HG02943 (cell line): ENCODE data around the gene MCU.

Experiments
- ATAC-seq: cut with Tn5 transposase; IDR thresholded peaks from one replicate; pipeline ENCODE4 v1.9.1; 2021; ENCODE audit warnings: mild to moderate bottlenecking, low read depth, moderate library complexity; ENCODE audit not compliant: unreplicated experiment

The MCU gene

DNA sequence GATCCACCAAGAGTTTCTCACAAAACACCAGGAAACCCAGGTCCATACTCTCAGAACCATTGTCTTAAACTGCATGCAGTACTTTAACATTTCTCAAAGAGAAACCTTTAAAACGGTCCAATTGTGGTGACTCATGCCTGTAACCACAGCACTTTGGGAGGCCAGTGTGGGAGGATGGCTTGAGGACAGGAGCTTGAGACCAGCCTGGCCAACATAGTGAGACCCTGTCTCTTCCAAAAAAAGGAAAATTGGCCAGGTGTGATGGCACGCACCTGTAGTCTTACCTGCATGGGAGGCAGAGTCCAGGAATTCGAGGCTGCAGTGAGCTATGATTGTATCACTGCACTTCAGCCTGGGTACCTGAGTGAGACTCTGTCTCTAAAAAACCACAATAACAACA lies 104.1 kb downstream of the MCU start:
- no peak for ATAC-seq

- ATAC-seq: no peak
Measured at GRCh38 chr10:72796538-72796937, 104.6 kb downstream of the MCU start.

DNA sequence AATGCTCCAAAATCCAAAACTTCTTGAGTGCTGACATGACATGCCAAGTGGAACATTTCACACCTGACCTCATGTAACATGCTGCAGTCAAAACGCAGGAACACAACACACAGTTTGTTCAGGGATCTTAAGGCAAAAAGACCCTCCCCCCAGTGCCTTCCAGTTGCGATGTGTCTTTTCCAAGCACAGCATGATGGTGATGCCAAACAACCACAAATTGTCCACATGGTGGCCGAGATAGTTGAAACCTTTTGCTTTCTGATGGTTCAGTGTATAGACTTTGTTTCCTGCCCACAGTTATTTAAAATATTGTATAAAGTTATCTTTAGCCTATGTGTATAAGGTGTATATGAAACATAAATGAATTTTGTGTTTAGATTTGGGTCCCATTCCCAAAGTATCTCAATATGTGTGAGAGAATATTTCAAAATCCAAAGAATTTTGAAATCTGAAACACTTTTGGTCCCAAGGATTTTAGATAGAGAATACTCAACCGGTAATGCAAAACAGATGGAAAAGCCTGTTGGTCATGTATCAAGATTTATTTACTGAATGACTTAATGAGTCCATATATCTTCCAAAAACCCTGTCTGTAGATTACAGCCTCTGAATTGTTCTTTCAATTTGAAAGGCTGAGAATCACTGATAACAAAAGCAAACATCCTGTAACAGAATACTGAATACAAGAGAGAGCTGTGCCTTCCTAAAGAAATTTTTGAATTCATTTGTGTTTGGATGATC lies 108.2 kb downstream of the MCU start:
- ATAC-seq: no peak

GRCh38 chr10:72800741-72801092 lies 108.8 kb downstream of the MCU start:
- no peak for ATAC-seq

DNA sequence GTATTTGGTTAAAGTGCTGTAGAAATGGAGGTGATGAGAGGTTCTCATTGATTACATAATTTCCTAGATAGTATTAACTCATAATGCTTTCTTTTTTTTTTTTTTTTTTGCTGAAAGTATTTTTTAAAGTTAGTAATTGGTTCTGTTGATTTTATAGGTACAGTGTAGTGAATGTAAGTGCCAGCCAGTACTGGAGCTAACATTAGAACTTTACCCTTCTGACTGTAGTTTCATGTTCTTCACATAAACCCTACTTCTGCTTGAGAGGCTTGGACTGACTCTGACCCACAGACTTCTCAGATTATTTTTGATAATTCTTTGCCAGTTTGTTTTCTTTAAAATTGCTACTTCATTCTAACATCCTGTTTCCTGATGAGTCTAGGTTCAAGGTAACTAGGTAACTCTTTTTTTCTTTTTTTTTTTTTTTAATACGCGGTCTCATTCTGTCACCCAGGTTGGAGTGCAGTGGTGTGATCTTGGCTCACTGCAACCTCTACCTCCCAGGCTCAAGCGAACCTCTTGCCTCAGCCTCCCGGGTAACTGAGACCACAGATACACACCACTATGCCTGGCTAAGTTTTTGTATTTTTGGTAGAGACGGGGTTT lies 109.4 kb downstream of the MCU start:
- no peak for ATAC-seq

- ATAC-seq: no peak
Measured at GRCh38 chr10:72802332-72802731, 110.4 kb downstream of the MCU start.

DNA sequence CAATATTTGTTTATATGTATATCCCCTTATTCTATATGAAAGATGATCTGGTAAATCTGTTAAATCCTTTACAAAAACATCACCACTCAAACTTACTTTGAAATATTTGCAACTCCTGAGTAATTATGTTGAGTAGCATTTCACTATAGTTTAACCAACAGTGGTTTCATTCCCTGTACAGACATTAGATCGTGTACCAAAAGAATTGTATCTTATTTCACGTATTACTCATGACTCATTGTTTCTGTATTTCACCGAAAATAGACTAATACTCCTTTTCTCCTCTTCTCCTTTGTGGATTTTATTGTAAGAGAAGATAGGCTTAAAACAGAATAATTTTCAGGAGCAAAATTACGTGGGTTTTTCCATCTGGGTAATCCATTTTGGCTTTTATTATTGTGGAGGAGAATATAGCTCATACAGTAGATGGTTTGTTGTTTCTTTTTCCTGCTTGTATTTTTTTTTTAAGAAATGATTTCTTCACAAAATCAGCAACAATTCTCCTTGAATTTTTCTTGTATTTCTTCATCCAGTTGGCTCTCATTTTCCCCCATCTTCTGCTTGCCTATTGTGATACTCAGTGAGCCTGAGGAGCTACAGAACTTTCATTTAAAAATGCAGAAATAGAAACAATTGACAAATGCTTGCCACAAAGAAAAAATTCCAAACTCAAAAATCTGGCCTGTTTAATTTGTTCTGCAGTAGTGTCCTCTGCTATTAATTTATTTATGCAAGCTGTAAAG lies 111.0 kb downstream of the MCU start:
- ATAC-seq: no peak

GRCh38 chr10:72808001-72808400 lies 116.1 kb downstream of the MCU start:
- ATAC-seq: no peak

- ATAC-seq: no peak
Measured at GRCh38 chr10:72809006-72809405, 117.1 kb downstream of the MCU start.

- no peak for ATAC-seq
Measured at GRCh38 chr10:72810976-72811375, 119.0 kb downstream of the MCU start.

DNA sequence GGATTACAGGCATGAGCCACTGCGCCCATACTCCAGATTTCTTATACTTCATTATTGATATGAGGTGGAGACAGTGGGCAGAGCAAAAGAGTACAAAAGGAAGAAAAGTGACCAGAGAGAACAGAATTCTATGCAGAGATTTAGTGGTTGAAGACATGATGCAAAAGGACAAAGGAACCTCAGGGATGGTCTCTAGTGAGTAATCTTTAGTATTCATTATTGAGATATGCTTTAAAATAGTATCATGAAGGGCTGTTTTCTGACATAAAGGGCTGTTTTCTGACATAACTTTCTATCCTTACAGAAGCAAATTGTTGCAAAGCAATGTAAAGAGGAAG lies 120.4 kb downstream of the MCU start:
- no peak for ATAC-seq

DNA sequence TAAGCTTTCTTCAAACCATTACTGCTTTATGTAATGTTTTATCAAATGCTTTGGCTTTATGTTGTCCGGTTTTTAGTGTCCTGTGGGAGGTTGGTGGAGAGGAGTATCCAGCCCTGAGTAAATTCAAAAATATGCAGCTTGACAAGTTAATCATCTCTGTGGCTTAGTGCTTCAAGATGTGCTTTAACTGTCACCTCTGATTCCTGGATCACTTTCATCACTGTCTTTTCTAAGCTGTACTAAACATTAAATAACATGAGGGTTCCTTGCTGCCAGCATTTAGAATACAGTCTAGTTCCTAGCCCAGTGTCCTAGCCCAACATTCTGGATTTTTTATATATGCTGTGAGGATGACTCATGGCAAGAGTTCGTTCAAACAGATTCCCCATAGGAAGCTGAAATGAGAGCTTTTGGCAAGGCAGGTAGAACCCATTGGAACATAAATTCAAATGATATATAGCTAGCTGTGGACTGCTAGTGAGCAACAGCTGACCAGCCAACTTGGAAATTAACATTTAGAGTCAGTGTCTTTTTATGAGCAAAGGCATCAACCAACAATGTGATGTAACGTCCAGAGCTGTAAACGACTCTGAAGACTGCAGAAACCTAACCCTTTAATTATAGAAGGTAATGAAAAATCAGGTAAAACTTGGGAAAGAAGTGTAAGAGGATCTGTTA lies 120.9 kb downstream of the MCU start:
- ATAC-seq: no peak

- ATAC-seq: no peak
Measured at GRCh38 chr10:72814099-72814790, 122.3 kb downstream of the MCU start.

DNA sequence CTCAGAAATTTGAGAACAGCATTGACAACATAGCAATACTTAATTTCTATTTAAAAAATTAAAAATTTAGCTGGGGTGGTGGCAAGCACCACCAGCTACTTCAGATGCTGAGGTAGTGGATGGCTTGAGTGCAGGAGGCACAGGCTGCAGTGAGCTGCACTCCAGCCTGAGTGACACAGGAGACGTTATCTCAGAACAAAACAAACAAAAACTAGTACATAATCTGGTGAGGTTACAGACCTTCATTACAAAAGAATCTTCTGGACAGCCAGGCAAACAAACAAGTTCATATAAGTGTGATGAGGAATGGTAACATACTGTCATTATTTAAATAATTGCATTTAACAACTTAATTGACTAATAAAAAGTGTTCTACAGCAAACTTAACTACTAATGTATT lies 124.6 kb downstream of the MCU start:
- ATAC-seq: no peak

DNA sequence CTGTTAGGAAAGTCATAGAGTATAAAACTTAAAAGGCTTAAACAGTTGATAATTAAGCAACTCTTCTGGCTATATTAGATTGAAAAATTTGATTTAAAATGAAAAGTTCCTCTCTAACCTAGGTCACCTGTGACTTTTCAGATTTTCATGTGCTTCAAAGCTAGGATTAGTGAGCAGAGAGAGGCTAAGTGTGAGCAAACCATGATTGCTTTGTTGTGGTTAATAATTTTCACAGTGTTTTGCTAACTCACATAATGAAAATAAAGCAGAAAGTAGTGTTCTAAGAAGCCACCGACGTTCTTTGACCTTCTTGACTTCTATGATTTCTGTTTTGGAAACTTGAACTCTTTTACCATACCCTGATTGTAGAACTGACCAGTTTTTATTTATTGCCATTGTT lies 126.1 kb downstream of the MCU start:
- no peak for ATAC-seq

DNA sequence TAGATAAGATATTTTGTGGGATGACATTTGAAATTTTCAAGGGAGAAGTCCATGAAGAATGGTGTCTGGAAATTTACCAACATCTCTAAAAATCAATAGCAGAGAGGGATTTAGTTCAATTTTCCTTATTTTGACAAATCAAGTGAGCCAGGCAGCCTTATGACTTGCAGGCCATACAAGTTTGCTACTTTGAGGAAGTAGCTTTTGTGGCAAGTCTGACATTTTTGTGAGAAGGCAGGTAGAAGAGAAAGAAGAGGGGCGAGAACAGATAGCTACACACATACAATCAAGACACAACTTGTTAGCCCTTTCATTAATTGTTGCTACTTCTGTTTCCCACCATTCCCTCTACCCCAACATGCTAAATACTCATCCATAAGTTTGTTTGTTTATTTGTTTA lies 127.1 kb downstream of the MCU start:
- no peak for ATAC-seq

GRCh38 chr10:72821606-72822005 lies 129.7 kb downstream of the MCU start:
- ATAC-seq: no peak

DNA sequence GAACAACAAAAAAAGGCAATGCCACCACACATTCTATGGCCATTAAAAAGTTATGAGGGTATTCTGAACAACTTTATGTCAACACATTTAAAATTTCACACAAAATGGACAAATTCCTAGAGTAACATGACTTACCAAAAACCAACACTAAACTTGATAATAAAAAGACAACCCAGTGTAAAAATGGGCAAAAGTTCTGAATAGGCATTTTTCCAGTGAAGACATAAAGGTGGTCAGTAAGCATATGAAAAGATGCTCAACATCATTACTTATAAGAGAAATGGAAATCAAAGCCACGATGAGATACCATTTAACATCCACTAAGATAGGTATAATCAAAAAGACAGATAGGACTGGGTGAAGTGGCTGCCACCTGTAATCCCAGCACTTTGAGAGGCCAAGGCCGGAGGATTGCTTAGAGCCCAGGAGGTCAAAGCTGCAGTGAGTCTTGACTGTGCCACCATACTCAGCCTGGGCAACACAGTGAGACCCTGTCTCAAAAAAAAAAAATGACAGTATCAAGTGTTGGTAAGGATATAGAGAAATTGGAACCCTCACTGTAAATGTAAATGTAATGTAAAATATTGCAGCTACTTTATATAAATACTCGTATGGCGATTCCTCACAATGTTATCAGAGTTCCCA lies 130.5 kb downstream of the MCU start:
- no peak for ATAC-seq

- ATAC-seq: no peak
Measured at GRCh38 chr10:72825163-72825562, 133.2 kb downstream of the MCU start.

DNA sequence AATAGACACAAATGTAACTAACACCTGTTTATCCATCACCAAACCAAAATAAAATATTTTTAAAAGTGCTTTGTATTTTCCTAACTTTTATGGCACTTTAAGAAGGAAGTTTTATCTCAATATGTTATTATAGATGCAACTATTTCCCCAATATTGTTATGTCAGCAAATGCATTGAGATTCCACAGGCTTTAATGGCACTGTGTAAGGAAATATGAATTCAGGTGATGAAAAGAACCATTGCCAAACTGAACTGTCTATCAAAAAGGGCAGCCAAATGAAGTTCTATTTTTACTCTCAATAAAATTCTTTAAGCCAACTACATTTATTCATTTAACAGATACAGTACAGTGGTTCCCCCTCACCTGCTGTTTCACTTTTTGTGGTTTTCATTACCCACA lies 134.4 kb downstream of the MCU start:
- ATAC-seq: no peak
